Osteocyte (in vitro differentiated cells): ENCODE results near the gene TREML1. TPM values are rescaled to one million over a fixed set of nuclear protein-coding genes. Genes with fewer than 3 reads are reported as not detected.

ENCODE experiments used
- DNase-seq: peaks from one replicate; pipeline ENCODE4 v3.0.0; 2021; ENCODE audit warnings: mixed read lengths; ENCODE audit not compliant: unreplicated experiment; ENCODE audit errors: extremely low spot score
- H3K27ac Mint-ChIP-seq: one replicate; pipeline ENCODE4 v1.8.0; 2021; ENCODE audit warnings: mild to moderate bottlenecking, mixed read lengths; ENCODE audit not compliant: unreplicated experiment
- H3K27me3 Mint-ChIP-seq: one replicate; pipeline ENCODE4 v1.8.0; 2021; ENCODE audit warnings: mixed read lengths; ENCODE audit not compliant: unreplicated experiment
- H3K36me3 Mint-ChIP-seq: one replicate; pipeline ENCODE4 v1.8.0; 2021; ENCODE audit warnings: mixed read lengths; ENCODE audit not compliant: unreplicated experiment
- H3K4me1 Mint-ChIP-seq: one replicate; pipeline ENCODE4 v1.8.0; 2021; ENCODE audit warnings: mixed read lengths; ENCODE audit not compliant: unreplicated experiment
- H3K4me3 Mint-ChIP-seq: one replicate; pipeline ENCODE4 v1.8.0; 2021; ENCODE audit warnings: mild to moderate bottlenecking, moderate library complexity, mixed read lengths; ENCODE audit not compliant: unreplicated experiment
- H3K9me3 Mint-ChIP-seq: one replicate; pipeline ENCODE4 v1.8.0; 2021; ENCODE audit warnings: mixed read lengths; ENCODE audit not compliant: unreplicated experiment
- total RNA-seq: library from RNA; stranded (reverse); gene quantifications from 2 replicates; pipeline ENCODE4 v1.2.1, GENCODE V29; 2021
- TF ChIP-seq, protein P1 (sequence below): fragments of 200-600 bp; sonication (generic); IDR thresholded peaks from 2 replicates; pipeline ENCODE4 v1.5.0; 2021; ENCODE audit warnings: antibody characterized with exemption, mild to moderate bottlenecking, moderate library complexity

TREML1 gene
- total RNA-seq, 1 donor from 2014 or later = not detected

DNA sequence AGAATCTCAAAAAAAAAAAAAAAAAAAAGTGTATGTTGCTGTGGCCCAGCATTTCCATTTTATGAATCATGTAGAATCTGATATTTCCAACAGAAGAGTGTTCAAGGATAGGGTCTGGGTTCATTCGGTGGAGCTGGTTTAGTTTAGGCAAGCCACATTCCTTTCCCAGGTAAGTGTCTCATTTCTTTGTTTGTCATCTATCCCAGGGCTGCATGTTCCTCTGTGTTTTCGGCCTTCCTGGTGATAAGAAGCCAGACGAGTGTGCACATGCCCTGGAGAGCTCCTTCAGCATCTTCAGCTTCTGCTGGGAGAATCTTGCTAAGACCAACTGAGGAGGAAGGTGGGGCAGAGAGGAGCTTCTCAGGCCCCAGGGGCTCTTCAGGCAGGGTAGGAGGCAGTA lies 43.1 kb downstream of the TREML1 start:
- Mint-ChIP-seq H3K9me3 (no peaks in the 10 kb centered on the region), H3K27me3 (no peaks in the 10 kb centered on the region), H3K4me1 (no peaks in the 10 kb centered on the region), H3K36me3 (peaks cover 3% of the 10 kb centered on the region), H3K27ac (no peak overlapping the region), H3K4me3 (no peak overlapping the region)
- DNase-seq = no peak
- TF ChIP-seq, protein P1, sequence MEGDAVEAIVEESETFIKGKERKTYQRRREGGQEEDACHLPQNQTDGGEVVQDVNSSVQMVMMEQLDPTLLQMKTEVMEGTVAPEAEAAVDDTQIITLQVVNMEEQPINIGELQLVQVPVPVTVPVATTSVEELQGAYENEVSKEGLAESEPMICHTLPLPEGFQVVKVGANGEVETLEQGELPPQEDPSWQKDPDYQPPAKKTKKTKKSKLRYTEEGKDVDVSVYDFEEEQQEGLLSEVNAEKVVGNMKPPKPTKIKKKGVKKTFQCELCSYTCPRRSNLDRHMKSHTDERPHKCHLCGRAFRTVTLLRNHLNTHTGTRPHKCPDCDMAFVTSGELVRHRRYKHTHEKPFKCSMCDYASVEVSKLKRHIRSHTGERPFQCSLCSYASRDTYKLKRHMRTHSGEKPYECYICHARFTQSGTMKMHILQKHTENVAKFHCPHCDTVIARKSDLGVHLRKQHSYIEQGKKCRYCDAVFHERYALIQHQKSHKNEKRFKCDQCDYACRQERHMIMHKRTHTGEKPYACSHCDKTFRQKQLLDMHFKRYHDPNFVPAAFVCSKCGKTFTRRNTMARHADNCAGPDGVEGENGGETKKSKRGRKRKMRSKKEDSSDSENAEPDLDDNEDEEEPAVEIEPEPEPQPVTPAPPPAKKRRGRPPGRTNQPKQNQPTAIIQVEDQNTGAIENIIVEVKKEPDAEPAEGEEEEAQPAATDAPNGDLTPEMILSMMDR = no peak

GRCh38 chr6:41103847-41104246 lies 50.3 kb downstream of the TREML1 start:
- no peaks in the 10 kb centered on the region for H3K9me3 Mint-ChIP-seq

GRCh38 chr6:41100871-41101287 lies 53.3 kb downstream of the TREML1 start:
- Mint-ChIP-seq H3K4me1 (peaks cover 32% of the 10 kb centered on the region), H3K4me3 (no peak overlapping the region), H3K9me3 (no peaks in the 10 kb centered on the region), H3K36me3 (peaks cover 47% of the 10 kb centered on the region), H3K27me3 (no peaks in the 10 kb centered on the region), H3K27ac (no peak overlapping the region)
- no peak for DNase-seq
- TF ChIP-seq, protein P1 = no peak

More at GRCh38 chr6:41103847-41104246, 50.3 kb downstream of the TREML1 start:
- H3K27ac Mint-ChIP-seq = no peak overlapping the region
- no peak for DNase-seq
- TF ChIP-seq, protein P1 = no peak
- no peak overlapping the region for H3K4me3 Mint-ChIP-seq
- no peaks in the 10 kb centered on the region for H3K27me3 Mint-ChIP-seq
- peaks cover 21% of the 10 kb centered on the region for H3K36me3 Mint-ChIP-seq
- peaks cover 6% of the 10 kb centered on the region for H3K4me1 Mint-ChIP-seq

Other genes with a start within 250 kb of the TREML1 start
- gene UNC5CL, start 115.1 kb downstream of the TREML1 start, total RNA-seq = 0.51 and 0.76 TPM in 2 replicates
- gene TSPO2, start 111.9 kb downstream of the TREML1 start, total RNA-seq = not detected in 2 replicates
- gene APOBEC2, start 101.1 kb downstream of the TREML1 start, total RNA-seq = not detected in 2 replicates
- 14.7 and 17.2 TPM in 2 replicates for gene OARD1, start 82.0 kb downstream of the TREML1 start, total RNA-seq
- 26.0 and 26.9 TPM in 2 replicates for gene NFYA, start 81.4 kb downstream of the TREML1 start, total RNA-seq
- not detected in 2 replicates for gene TREM2, start 8.8 kb upstream of the TREML1 start, total RNA-seq
- not detected in 2 replicates for gene TREML2, start 46.8 kb upstream of the TREML1 start, total RNA-seq
- gene TREML4, start 74.0 kb upstream of the TREML1 start, total RNA-seq = not detected in 2 replicates
- gene TREM1, start 132.3 kb upstream of the TREML1 start, total RNA-seq = not detected in 2 replicates
- gene NCR2, start 181.3 kb upstream of the TREML1 start, total RNA-seq = not detected in 2 replicates